ENCODE measurements around the gene TCEA2.

DNA sequence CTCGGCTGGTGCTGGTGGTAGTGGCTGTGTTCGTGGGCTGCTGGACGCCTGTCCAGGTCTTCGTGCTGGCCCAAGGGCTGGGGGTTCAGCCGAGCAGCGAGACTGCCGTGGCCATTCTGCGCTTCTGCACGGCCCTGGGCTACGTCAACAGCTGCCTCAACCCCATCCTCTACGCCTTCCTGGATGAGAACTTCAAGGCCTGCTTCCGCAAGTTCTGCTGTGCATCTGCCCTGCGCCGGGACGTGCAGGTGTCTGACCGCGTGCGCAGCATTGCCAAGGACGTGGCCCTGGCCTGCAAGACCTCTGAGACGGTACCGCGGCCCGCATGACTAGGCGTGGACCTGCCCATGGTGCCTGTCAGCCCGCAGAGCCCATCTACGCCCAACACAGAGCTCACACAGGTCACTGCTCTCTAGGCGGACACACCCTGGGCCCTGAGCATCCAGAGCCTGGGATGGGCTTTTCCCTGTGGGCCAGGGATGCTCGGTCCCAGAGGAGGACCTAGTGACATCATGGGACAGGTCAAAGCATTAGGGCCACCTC, 35.5 kb downstream of the TCEA2 start:
- TF ChIP-seq POLR2AphosphoS5 (IDR thresholded peaks at IDR 0.05) = no peak
- TF ChIP-seq, protein P1, sequence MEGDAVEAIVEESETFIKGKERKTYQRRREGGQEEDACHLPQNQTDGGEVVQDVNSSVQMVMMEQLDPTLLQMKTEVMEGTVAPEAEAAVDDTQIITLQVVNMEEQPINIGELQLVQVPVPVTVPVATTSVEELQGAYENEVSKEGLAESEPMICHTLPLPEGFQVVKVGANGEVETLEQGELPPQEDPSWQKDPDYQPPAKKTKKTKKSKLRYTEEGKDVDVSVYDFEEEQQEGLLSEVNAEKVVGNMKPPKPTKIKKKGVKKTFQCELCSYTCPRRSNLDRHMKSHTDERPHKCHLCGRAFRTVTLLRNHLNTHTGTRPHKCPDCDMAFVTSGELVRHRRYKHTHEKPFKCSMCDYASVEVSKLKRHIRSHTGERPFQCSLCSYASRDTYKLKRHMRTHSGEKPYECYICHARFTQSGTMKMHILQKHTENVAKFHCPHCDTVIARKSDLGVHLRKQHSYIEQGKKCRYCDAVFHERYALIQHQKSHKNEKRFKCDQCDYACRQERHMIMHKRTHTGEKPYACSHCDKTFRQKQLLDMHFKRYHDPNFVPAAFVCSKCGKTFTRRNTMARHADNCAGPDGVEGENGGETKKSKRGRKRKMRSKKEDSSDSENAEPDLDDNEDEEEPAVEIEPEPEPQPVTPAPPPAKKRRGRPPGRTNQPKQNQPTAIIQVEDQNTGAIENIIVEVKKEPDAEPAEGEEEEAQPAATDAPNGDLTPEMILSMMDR (IDR thresholded peaks at IDR 0.05) = no peak
- TF ChIP-seq POLR2A (IDR thresholded peaks at IDR 0.05) = no peak
